ENCODE results near the gene BCORL1. TPM values are rescaled to one million over a fixed set of nuclear protein-coding genes. Genes with fewer than 3 reads are reported as not detected.

The BCORL1 gene
- total RNA-seq, 1 experiment from 2014 or later: 30.8 TPM

- Histone ChIP-seq H3K27me3 (ENCODE audit: insufficient read depth, low read length) (no peaks in the 10 kb centered on the region), H3K9me2 (ENCODE audit: insufficient read depth) (no peaks in the 10 kb centered on the region), H3K9ac (ENCODE audit: low read length) (no peak overlapping the region), H3K4me3 (replicated peaks in 1 of 2; ENCODE audit: low read depth in 1 of 2, low read length in 2 of 2) (no peak overlapping the region), H4K20me1 (ENCODE audit: insufficient read depth) (0 out of 2 replicates have a peak, but pooled peaks cover 3% of the 10 kb centered on the region), H3K36me3 (ENCODE audit: control insufficient read depth in 1 of 2, insufficient read depth in 2 of 2, low read length in 2 of 2) (no peaks in the 10 kb centered on the region), H3K27ac (ENCODE audit: low read depth, low read length) (no peak overlapping the region), H3K4me1 (ENCODE audit: control insufficient read depth in 1 of 2, insufficient read depth in 2 of 2, low read length in 2 of 2) (peaks cover 0 to 14% of the 10 kb centered on the region in 2 experiments; a peak in 3 of 4 replicates), H3K9me3 (ENCODE audit: control insufficient read depth in 1 of 2, insufficient read depth in 1 of 2, low read depth in 1 of 2, low read length in 2 of 2) (no peaks in the 10 kb centered on the region), H3K79me2 (ENCODE audit: insufficient read depth, low read length) (peaks cover 87% of the 10 kb centered on the region), H3K4me2 (ENCODE audit: low read length) (no peak overlapping the region), H2AFZ (ENCODE audit: low read depth, low read length, poor library complexity, severe bottlenecking) (no peak overlapping the region)
- ATAC-seq (no peak), DNase-seq (ENCODE audit: low read depth, low spot score) (no peak)
- ChIA-PET POLR2A (no interaction called here), RAD21 (ENCODE audit: low non-redundant PET in 1 of 2, low total read pairs in 2 of 2, uncharacterized antibody in 2 of 2, unreplicated experiment in 2 of 2) (no interaction called here), CTCF (no interaction called here)
- BruUV-seq (replicated peaks): no TSS peak
- no peak for TF ChIP-seq EGR1 (IDR thresholded peaks at IDR 0.05; ENCODE audit: low read depth)
- intact Hi-C loops (cut with micrococcal nuclease): no loop called here
Observed at GRCh38 chrX:130105244-130105643, 122.8 kb downstream of the BCORL1 start.

DNA sequence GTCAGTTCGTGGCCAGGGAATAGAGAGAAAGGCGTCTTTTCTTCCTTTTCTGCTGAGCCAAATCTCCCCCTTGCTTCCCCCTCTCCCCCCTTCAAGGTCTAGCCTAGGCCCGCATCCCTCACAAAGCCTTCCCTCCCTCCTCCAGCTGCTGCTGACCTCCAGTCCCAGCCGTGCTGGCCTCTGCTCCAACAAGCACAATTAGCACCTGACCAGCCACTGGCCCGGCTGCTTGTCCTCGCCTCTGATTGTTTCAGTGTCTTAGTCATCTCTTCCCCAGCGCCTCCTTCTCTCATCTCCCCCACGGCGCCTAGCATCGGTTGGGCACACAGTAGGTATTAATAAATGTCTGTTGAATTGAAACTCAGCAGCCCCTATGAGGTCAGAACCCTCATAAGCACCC lies 123.6 kb downstream of the BCORL1 start:
- CTCF ChIA-PET: no interaction called here
- Histone ChIP-seq H2AFZ (ENCODE audit: low read depth, low read length, poor library complexity, severe bottlenecking) (no peak overlapping the region), H3K27me3 (ENCODE audit: insufficient read depth, low read length) (no peaks in the 10 kb centered on the region), H3K9ac (ENCODE audit: low read length) (no peak overlapping the region), H4K20me1 (ENCODE audit: insufficient read depth) (0 out of 2 replicates have a peak, but pooled peaks cover 1% of the 10 kb centered on the region), H3K36me3 (ENCODE audit: control insufficient read depth in 1 of 2, insufficient read depth in 2 of 2, low read length in 2 of 2) (no peaks in the 10 kb centered on the region), H3K4me3 (replicated peaks in 1 of 2; ENCODE audit: low read depth in 1 of 2, low read length in 2 of 2) (no peak overlapping the region), H3K4me2 (ENCODE audit: low read length) (no peak overlapping the region), H3K27ac (ENCODE audit: low read depth, low read length) (no peak overlapping the region), H3K9me2 (ENCODE audit: insufficient read depth) (no peaks in the 10 kb centered on the region), H3K79me2 (ENCODE audit: insufficient read depth, low read length) (peaks cover 79% of the 10 kb centered on the region), H3K9me3 (ENCODE audit: control insufficient read depth in 1 of 2, insufficient read depth in 1 of 2, low read depth in 1 of 2, low read length in 2 of 2) (no peaks in the 10 kb centered on the region), H3K4me1 (ENCODE audit: control insufficient read depth in 1 of 2, insufficient read depth in 2 of 2, low read length in 2 of 2) (peaks cover 0 to 15% of the 10 kb centered on the region in 2 experiments; a peak in 3 of 4 replicates)
- intact Hi-C loops (cut with micrococcal nuclease): no loop called here
- DNase-seq (ENCODE audit: low read depth, low spot score) (no peak), ATAC-seq (no peak)
- RAD21 ChIA-PET (ENCODE audit: low non-redundant PET in 1 of 2, low total read pairs in 2 of 2, uncharacterized antibody in 2 of 2, unreplicated experiment in 2 of 2): no interaction called here
- TF ChIP-seq POLR2AphosphoS5 (IDR thresholded peaks at IDR 0.05; ENCODE audit: low read depth, low read length) (no peak), ZNF274 (IDR thresholded peaks at IDR 0.05; ENCODE audit: low read depth, low read length) (no peak), CEBPB (IDR thresholded peaks at IDR 0.05; ENCODE audit: low read depth) (no peak), SIN3A (IDR thresholded peaks at IDR 0.05; ENCODE audit: low read depth) (no peak), CBX3 (IDR thresholded peaks at IDR 0.05; ENCODE audit: low read depth) (no peak), YY1 (IDR thresholded peaks at IDR 0.05; ENCODE audit: extremely low read depth, insufficient replicate concordance, low read depth, low read length) (no peak)
- TF ChIP-seq, protein P1, sequence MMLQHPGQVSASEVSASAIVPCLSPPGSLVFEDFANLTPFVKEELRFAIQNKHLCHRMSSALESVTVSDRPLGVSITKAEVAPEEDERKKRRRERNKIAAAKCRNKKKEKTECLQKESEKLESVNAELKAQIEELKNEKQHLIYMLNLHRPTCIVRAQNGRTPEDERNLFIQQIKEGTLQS (IDR thresholded peaks at IDR 0.05): no peak
- TF ChIP-seq, protein P2, sequence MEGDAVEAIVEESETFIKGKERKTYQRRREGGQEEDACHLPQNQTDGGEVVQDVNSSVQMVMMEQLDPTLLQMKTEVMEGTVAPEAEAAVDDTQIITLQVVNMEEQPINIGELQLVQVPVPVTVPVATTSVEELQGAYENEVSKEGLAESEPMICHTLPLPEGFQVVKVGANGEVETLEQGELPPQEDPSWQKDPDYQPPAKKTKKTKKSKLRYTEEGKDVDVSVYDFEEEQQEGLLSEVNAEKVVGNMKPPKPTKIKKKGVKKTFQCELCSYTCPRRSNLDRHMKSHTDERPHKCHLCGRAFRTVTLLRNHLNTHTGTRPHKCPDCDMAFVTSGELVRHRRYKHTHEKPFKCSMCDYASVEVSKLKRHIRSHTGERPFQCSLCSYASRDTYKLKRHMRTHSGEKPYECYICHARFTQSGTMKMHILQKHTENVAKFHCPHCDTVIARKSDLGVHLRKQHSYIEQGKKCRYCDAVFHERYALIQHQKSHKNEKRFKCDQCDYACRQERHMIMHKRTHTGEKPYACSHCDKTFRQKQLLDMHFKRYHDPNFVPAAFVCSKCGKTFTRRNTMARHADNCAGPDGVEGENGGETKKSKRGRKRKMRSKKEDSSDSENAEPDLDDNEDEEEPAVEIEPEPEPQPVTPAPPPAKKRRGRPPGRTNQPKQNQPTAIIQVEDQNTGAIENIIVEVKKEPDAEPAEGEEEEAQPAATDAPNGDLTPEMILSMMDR (IDR thresholded peaks at IDR 0.05 in 2 of 3, conservative IDR thresholded peaks at IDR 0.05 in 1 of 3; ENCODE audit: borderline replicate concordance in 1 of 3, insufficient read depth in 1 of 3, low read depth in 2 of 3, low read length in 2 of 3): no peak
- POLR2A ChIA-PET: no interaction called here
- BruUV-seq (replicated peaks): no TSS peak

Other genes starting within 250 kb of the BCORL1 start
- not detected for gene XPNPEP2, start 243.7 kb upstream of the BCORL1 start, total RNA-seq (2021; ENCODE audit: unreplicated experiment)
- gene SASH3, start 202.7 kb upstream of the BCORL1 start, total RNA-seq (2021; ENCODE audit: unreplicated experiment): 0.42 TPM
- 18.9 TPM for gene ZDHHC9, start 138.7 kb upstream of the BCORL1 start, total RNA-seq (2021; ENCODE audit: unreplicated experiment)
- gene UTP14A, start 76.5 kb upstream of the BCORL1 start, total RNA-seq (2021; ENCODE audit: unreplicated experiment): 28.3 TPM
- gene ELF4, start 127.9 kb downstream of the BCORL1 start, total RNA-seq (2021; ENCODE audit: unreplicated experiment): 19.2 TPM
- 50.0 TPM for gene AIFM1, start 183.2 kb downstream of the BCORL1 start, total RNA-seq (2021; ENCODE audit: unreplicated experiment)
- not detected for gene RAB33A, start 189.3 kb downstream of the BCORL1 start, total RNA-seq (2021; ENCODE audit: unreplicated experiment)